Karpas-422 (cell line): Measurements from ENCODE around the gene FAM210B. TPM values are rescaled to one million over a fixed set of nuclear protein-coding genes. Genes with fewer than 3 reads are reported as not detected.
A peak's percentile ranks its signal among the peaks of the same experiment; 100 is the strongest.
"Not testable (repeated sequence)": the region's sequence is repeated elsewhere in the genome, so short reads cannot be mapped to it uniquely, and the experiment has no call there.

Experiments
- DNase-seq: peaks from one replicate; pipeline ENCODE4 v3.0.0-alpha.2; 2015
- H2AFZ ChIP-seq: fragments of 200-600 bp; sonication (generic); 2 replicates; pipeline ENCODE4 v1.6.1; 2014; ENCODE audit warnings: antibody characterized with exemption, low read length, mixed read lengths
- H3K27ac ChIP-seq: fragments of 200-600 bp; sonication (generic); 2 replicates; pipeline ENCODE4 v1.5.1; 2014; ENCODE audit warnings: mild to moderate bottlenecking, low read length, moderate library complexity
- H3K27me3 ChIP-seq: fragments of 200-600 bp; sonication (generic); 2 replicates; pipeline ENCODE4 v1.6.1; 2014; ENCODE audit warnings: low read length, mixed read lengths
- H3K36me3 ChIP-seq: fragments of 200-600 bp; sonication (generic); 2 replicates; pipeline ENCODE4 v1.6.1; 2014; ENCODE audit warnings: low read length, mixed read lengths; ENCODE audit not compliant: insufficient read depth
- H3K4me1 ChIP-seq: fragments of 200-600 bp; sonication (generic); 2 replicates; pipeline ENCODE4 v1.6.1; 2014; ENCODE audit warnings: mild to moderate bottlenecking, low read length, mixed read lengths
- H3K4me2 ChIP-seq: fragments of 200-600 bp; sonication (generic); 2 replicates; pipeline ENCODE4 v1.6.1; 2014; ENCODE audit warnings: low read length, low read depth, mild to moderate bottlenecking; ENCODE audit not compliant: poor library complexity, severe bottlenecking
- H3K4me3 ChIP-seq: fragments of 200-600 bp; sonication (generic); 2 replicates; pipeline ENCODE4 v1.5.1; 2014; ENCODE audit warnings: mild to moderate bottlenecking, antibody characterized with exemption, low read length, mixed read lengths
- H3K79me2 ChIP-seq: fragments of 200-600 bp; sonication (generic); 2 replicates; pipeline ENCODE4 v1.6.1; 2014; ENCODE audit warnings: mild to moderate bottlenecking, low read length, mixed read lengths
- H3K9ac ChIP-seq: fragments of 200-600 bp; sonication (generic); 2 replicates; pipeline ENCODE4 v1.6.0; 2014; ENCODE audit warnings: low read length
- H3K9me2 ChIP-seq: fragments of 200-600 bp; sonication (generic), shearing (Covaris generic); replicated peaks from 2 replicates; pipeline ENCODE4 v1.6.0; 2014; ENCODE audit warnings: mild to moderate bottlenecking, low read length, moderate library complexity; ENCODE audit not compliant: insufficient read depth
- H3K9me3 ChIP-seq: fragments of 300-700, 200-600 bp; sonication (generic); 2 replicates; pipeline ENCODE4 v1.6.1; 2014; ENCODE audit warnings: low read length, mixed read lengths
- H4K20me1 ChIP-seq: fragments of 200-600 bp; sonication (generic); 2 replicates; pipeline ENCODE4 v1.6.1; 2014; ENCODE audit warnings: mild to moderate bottlenecking, antibody characterized with exemption, low read length, low read depth; ENCODE audit not compliant: insufficient read depth
- total RNA-seq: library from RNA; depleted of rRNA; stranded (reverse); fragments of >200 nt; shearing (Covaris generic); gene quantifications from 2 replicates; pipeline ENCODE4 v1.2.3, GENCODE V29; 2014; ENCODE audit warnings: low replicate concordance

The FAM210B gene
- total RNA-seq, 1 experiment from 2014 or later, result not detected

DNA sequence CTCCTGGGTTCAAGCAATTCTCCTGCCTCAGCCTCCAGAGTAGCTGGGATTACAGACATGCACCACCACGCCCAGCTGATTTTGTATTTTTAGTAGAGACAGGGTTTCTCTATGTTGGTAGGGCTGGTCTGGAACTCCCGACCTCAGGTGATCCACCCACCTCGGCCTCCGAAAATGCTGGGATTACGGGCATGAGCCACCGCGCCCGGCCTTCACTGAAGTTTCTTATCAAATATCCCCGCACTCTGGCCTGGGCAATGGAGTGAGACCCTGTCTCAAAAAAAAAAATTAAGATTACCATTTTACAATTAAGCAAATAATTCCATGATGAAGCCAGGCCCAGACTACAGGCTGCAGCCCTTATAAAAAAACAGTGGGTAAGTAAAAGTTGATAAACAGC lies 31.6 kb downstream of the FAM210B start:
- Histone ChIP-seq H3K4me2 (peak overlapping the region; percentile 97), H3K36me3 (peaks cover 40% of the 10 kb centered on the region), H3K4me3 (peak overlapping the region; percentile 97), H3K4me1 (peaks cover 25% of the 10 kb centered on the region), H3K79me2 (peaks cover 92% of the 10 kb centered on the region), H3K27ac (peak overlapping the region; percentile 82; the same call in 1 of the 2 replicates), H3K9ac (peak overlapping the region; percentile 97)
- H2AFZ ChIP-seq, DNase-seq, H3K9me2 ChIP-seq, H4K20me1 ChIP-seq, H3K9me3 ChIP-seq, H3K27me3 ChIP-seq: not testable (repeated sequence)

DNA sequence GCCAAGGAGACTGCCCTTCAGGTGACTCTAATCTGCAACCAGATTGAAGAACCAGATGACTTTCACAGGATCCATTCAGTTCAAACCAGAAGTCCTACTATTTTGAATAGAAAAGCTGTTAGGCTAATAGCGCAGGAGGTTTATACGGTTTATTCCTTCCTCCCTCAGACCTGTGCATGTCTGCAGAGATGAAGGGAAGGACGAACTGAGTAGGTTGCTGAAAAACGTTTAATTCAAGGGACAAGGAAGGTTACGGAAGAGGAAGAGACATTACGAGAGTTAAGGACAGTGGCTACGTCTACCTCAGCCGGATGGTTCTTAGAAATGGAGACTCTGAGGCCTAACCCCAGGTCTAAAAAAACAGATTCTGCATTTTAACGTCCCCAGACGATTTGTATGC lies 32.3 kb downstream of the FAM210B start:
- Histone ChIP-seq H3K4me2 (peak overlapping the region; percentile 97), H3K9me2 (no peaks in the 10 kb centered on the region), H3K79me2 (peaks cover 93% of the 10 kb centered on the region), H4K20me1 (peaks cover 5% of the 10 kb centered on the region; the same call in 1 of the 2 replicates), H3K36me3 (peaks cover 41% of the 10 kb centered on the region), H3K9me3 (no peaks in the 10 kb centered on the region), H3K4me1 (peaks cover 25% of the 10 kb centered on the region), H3K4me3 (peak overlapping the region; percentile 97), H3K27me3 (no peaks in the 10 kb centered on the region), H3K9ac (peak overlapping the region; percentile 97), H2AFZ (no peak overlapping the region), H3K27ac (peak overlapping the region; percentile 82)
- DNase-seq, result no peak

DNA sequence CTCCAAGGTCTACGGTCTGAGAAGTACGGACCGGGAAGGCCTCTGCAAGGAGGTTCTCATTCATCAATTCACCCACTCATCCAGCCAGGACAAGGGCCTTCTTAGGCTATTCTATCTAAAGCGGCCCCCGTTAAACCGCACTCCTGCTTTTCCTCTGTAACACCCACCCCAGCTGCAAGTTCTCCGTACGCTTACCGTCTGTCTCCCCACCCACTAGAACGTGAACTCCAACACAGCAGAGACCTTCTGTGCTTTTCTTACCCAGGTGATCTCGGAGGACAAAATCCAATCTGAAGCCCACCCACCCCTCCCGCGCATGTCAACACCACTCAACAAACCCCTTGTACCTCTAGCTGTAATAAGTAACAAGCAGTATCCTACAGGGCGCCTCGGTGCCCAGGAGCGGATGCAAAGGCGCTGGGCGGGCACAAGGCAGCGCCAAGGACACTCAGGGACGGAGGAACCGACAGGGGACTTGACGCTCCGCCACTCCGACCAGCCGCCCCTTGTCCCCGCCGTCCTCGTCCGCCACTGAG lies 32.9 kb downstream of the FAM210B start:
- Histone ChIP-seq H3K27me3 (no peaks in the 10 kb centered on the region), H3K9me3 (no peaks in the 10 kb centered on the region), H3K79me2 (peaks cover 87% of the 10 kb centered on the region), H3K4me1 (peaks cover 25% of the 10 kb centered on the region), H3K36me3 (peaks cover 37% of the 10 kb centered on the region), H3K9ac (peak overlapping the region; percentile 97), H3K4me2 (peak overlapping the region; percentile 97), H4K20me1 (peaks cover 5% of the 10 kb centered on the region; the same call in 1 of the 2 replicates), H3K9me2 (no peaks in the 10 kb centered on the region), H3K27ac (peak overlapping the region; percentile 82), H2AFZ (0 out of 2 replicates have a peak overlapping the region, but pooled peaks have one; percentile 52), H3K4me3 (peak overlapping the region; percentile 97)
- DNase-seq, result peak; percentile 49

DNA sequence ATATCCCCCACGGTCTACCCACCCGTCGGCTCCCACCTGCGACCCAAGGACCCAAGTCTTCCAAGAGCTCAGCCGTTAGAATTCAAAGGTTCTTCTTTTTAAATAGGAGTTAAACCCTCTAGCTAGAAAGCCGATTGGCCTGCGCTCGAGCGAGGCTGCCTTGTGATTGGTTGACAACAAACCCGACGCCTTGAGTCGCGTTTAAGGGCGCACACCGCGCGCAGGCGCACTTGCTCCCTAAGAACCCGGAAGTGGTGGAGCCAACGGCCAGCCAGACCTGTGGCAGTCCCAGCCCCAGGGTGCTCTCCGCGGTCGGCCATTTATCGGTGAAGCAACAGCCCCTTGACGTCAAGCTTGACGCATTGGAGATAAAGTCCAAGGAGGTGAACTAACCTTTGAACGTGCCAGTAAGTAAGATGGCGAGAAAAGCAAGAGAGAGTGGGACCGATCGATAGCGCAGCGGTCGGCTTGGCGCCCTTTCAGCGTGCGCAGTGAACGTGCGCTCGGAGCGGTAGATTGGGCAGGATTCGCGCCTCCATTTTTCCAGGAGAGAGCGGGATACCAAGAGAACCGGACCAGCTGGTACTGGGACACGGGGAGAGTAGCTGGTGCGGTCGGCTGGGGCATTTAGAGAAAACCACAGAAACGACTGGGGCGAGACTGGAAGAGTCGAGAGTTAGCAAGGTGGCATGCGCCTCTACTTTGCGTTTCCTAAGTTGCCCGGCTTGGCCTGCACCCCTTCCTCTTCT lies 33.5 kb downstream of the FAM210B start, which contains the start of the genes AURKA and CSTF1:
Gene AURKA, minus strand, starts transcription at position 84 of the 749 bp plus-strand sequence. CDS start 4,018 bp downstream, outside the sequence.
Gene CSTF1, plus strand, starts transcription at position 514 of the 749 bp plus-strand sequence. CDS start 2,908 bp downstream, outside the sequence.
- peaks cover 25% of the 10 kb centered on the region for H3K4me1 ChIP-seq
- H3K27ac ChIP-seq, result peak within 1 kb of the TSS; percentile 82
- H3K27me3 ChIP-seq, result no peaks in the 10 kb centered on the region
- H3K36me3 ChIP-seq, result peaks cover 39% of the 10 kb centered on the region
- H3K9me2 ChIP-seq, result no peaks in the 10 kb centered on the region
- H3K9me3 ChIP-seq, result no peaks in the 10 kb centered on the region
- H3K79me2 ChIP-seq, result peaks cover 80% of the 10 kb centered on the region
- peak within 1 kb of the TSS; percentile 52; the same call in 1 of the 2 replicates for H2AFZ ChIP-seq
- H4K20me1 ChIP-seq, result peaks cover 5% of the 10 kb centered on the region; the same call in 1 of the 2 replicates
- H3K9ac ChIP-seq, result peak within 1 kb of the TSS; percentile 97
- peak within 1 kb of the TSS; percentile 97 for H3K4me2 ChIP-seq
- peak; percentile 100 for DNase-seq
- H3K4me3 ChIP-seq, result peak within 1 kb of the TSS; percentile 97

DNA sequence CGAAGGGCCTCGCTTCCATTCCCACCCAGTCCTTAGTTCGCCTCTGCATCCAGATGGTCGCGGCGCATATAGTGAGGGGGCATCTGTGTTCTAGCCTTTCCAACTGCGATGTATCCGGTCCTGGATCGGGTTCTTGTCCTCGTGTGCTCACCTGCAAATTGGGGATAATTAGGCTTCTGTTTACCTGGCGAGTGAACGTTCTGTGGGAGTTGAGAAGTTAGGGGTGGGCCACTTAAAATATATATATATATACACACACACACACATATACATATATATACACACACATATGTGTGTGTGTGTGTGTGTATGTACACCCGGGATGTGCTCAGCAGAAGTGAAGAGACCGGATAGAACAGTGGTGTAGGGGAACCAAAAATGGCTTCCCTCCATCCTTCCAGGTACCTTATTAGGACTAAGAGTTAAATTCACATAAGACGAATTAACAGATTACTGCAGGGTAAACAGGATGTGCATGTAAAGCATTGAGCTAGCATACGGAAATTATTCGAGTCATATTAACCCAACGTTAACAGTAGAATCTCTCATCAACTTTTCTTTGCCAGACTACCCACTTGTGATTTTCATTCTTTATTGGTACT lies 34.2 kb downstream of the FAM210B start:
- no peaks in the 10 kb centered on the region for H3K9me3 ChIP-seq
- H3K4me2 ChIP-seq, result peak overlapping the region; percentile 97
- peaks cover 43% of the 10 kb centered on the region for H3K36me3 ChIP-seq
- peak overlapping the region; percentile 97 for H3K9ac ChIP-seq
- H3K9me2 ChIP-seq, result no peaks in the 10 kb centered on the region
- H3K4me3 ChIP-seq, result peak overlapping the region; percentile 97
- peaks cover 25% of the 10 kb centered on the region for H3K4me1 ChIP-seq
- H3K27ac ChIP-seq, result peak overlapping the region; percentile 82
- H4K20me1 ChIP-seq, result peaks cover 5% of the 10 kb centered on the region; the same call in 1 of the 2 replicates
- H3K79me2 ChIP-seq, result peaks cover 74% of the 10 kb centered on the region
- H3K27me3 ChIP-seq, result no peaks in the 10 kb centered on the region
- H2AFZ ChIP-seq, result peak overlapping the region; percentile 5; the same call in 1 of the 2 replicates
- peak; percentile 68 for DNase-seq

DNA sequence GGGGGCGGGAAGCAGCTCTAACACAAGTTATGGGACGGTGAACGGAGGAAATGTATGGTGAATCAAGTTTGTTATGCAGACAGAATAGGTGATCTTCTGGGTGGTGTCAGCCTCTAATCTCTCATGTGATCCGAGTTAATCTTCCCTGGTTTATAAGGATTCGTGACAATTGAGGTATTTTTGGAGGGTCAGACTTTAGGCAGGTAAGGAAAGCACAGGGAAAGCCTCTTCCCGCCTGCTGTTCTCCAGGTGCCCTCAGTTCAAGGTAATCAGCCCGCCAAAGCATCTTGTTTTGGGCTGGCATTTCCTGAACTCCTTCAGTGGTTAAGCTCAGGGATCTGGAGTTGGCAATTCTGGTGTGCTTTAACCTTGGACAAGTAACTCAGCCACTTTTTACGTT lies 34.9 kb downstream of the FAM210B start:
- peaks cover 45% of the 10 kb centered on the region for H3K36me3 ChIP-seq
- H4K20me1 ChIP-seq, result peaks cover 5% of the 10 kb centered on the region; the same call in 1 of the 2 replicates
- H3K9me3 ChIP-seq, result no peaks in the 10 kb centered on the region
- H3K27ac ChIP-seq, result peak overlapping the region; percentile 82; the same call in 1 of the 2 replicates
- H3K79me2 ChIP-seq, result peaks cover 68% of the 10 kb centered on the region
- H3K27me3 ChIP-seq, result no peaks in the 10 kb centered on the region
- DNase-seq, result no peak
- H2AFZ ChIP-seq, result no peak overlapping the region
- H3K4me3 ChIP-seq, result peak overlapping the region; percentile 97
- peak overlapping the region; percentile 97 for H3K4me2 ChIP-seq
- no peaks in the 10 kb centered on the region for H3K9me2 ChIP-seq
- H3K4me1 ChIP-seq, result peaks cover 25% of the 10 kb centered on the region
- peak overlapping the region; percentile 97 for H3K9ac ChIP-seq

DNA sequence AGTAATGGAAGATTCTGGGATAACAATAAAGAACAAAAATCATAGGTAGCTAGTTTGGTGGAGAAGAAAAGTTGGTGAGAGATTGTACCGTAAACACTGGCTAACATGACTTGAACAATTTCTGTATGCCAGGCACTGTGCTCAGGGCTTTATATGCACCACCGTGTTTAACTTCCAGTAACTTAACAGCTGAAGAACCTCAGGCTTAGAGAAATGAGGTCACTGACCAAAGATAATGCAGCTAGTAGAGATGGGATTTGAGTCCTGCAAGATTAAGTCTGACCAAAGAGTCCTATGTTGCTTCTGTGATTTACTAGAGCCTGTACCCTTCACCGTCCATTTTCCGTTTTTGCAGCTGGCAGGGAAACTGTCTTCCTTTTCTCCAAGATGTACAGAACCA lies 36.4 kb downstream of the FAM210B start:
- Histone ChIP-seq H3K36me3 (peaks cover 34% of the 10 kb centered on the region), H3K79me2 (peaks cover 66% of the 10 kb centered on the region)

More for the DNA sequence above, 36.4 kb downstream of the FAM210B start:
- no peaks in the 10 kb centered on the region for H3K27me3 ChIP-seq
- H3K4me2 ChIP-seq, result no peak overlapping the region
- no peak for DNase-seq
- no peak overlapping the region for H3K4me3 ChIP-seq
- no peak overlapping the region for H3K27ac ChIP-seq
- no peaks in the 10 kb centered on the region for H3K9me3 ChIP-seq
- H3K4me1 ChIP-seq, result peaks cover 19% of the 10 kb centered on the region
- H3K9ac ChIP-seq, result no peak overlapping the region
- H2AFZ ChIP-seq, result no peak overlapping the region
- no peaks in the 10 kb centered on the region for H3K9me2 ChIP-seq
- peaks cover 5% of the 10 kb centered on the region; the same call in 1 of the 2 replicates for H4K20me1 ChIP-seq
